Panc1 (cell line): ENCODE measurements around the gene PTPRCAP. TPM values are rescaled to one million over a fixed set of nuclear protein-coding genes. Genes with fewer than 3 reads are reported as not detected.

Source experiments
- ATAC-seq: fragments of 200-7000 bp; cut with Tn5 transposase; 2 replicates; pipeline ENCODE4 v1.9.1; 2020; ENCODE audit warnings: mild to moderate bottlenecking, moderate library complexity
- BruUV-seq: library from RNA; stranded (reverse); fragments of 400-500 nt; replicated peaks from 2 replicates; lab custom pipeline; 2021; lab: Mats Ljungman, UMichigan
- CTCF ChIA-PET: fragments of 300-600 bp; sonication (Branson Sonifier 250); formaldehyde crosslinking; loops from one replicate; lab custom pipeline; 2022; ENCODE audit warnings: antibody characterized with exemption; lab: Charles Lee
- POLR2A ChIA-PET: fragments of 300-600 bp; sonication (Branson Sonifier 250); formaldehyde crosslinking; loops from one replicate; lab custom pipeline; 2022; ENCODE audit warnings: antibody characterized with exemption; lab: Charles Lee
- DNase-seq: peaks from one replicate; pipeline ENCODE4 v3.0.0-alpha.2; 2010; ENCODE audit warnings: low read depth, low spot score
- H3K27ac ChIP-seq: 2 replicates; pipeline ENCODE4 v1.5.1; 2011; ENCODE audit warnings: mild to moderate bottlenecking, low read length, inconsistent platforms
- H3K27me3 ChIP-seq: fragments of 200-500 bp; sonication (Bioruptor generic); 2 replicates; pipeline ENCODE4 v1.6.0; 2014; ENCODE audit warnings: low read length, inconsistent platforms; ENCODE audit not compliant: control insufficient read depth, insufficient read depth
- H3K36me3 ChIP-seq: fragments of 200-500 bp; sonication (Bioruptor generic); 2 replicates; pipeline ENCODE4 v1.5.1; 2014; ENCODE audit warnings: inconsistent platforms, mild to moderate bottlenecking, low read length, moderate library complexity; ENCODE audit not compliant: control insufficient read depth, insufficient read depth
- H3K4me1 ChIP-seq: 2 replicates; pipeline ENCODE4 v1.5.1; 2011; ENCODE audit warnings: inconsistent platforms, mild to moderate bottlenecking, low read length, moderate library complexity; ENCODE audit not compliant: control insufficient read depth, insufficient read depth
- H3K4me3 ChIP-seq, 2 experiments: 2 replicates each; pipeline ENCODE4 v1.5.1; 2011 to 2012; ENCODE audit warnings: low read depth in 2 of 2, low read length in 2 of 2, mild to moderate bottlenecking in 2 of 2, inconsistent platforms in 1 of 2, moderate library complexity in 1 of 2
- H3K9me3 ChIP-seq: fragments of 200-500 bp; sonication (Bioruptor generic); 2 replicates; pipeline ENCODE4 v1.5.1; 2014; ENCODE audit warnings: low read depth, mild to moderate bottlenecking, inconsistent platforms, low read length, moderate library complexity; ENCODE audit not compliant: control insufficient read depth, insufficient read depth
- POLR2AphosphoS5 ChIP-seq: IDR thresholded peaks from 2 replicates; pipeline ENCODE4 v1.6.1; 2012; ENCODE audit warnings: mild to moderate bottlenecking, low read depth, low read length, moderate library complexity
- SIN3A ChIP-seq: IDR thresholded peaks from 2 replicates; pipeline ENCODE4 v1.6.1; 2012; ENCODE audit warnings: low read depth, mild to moderate bottlenecking, low read length, moderate library complexity, borderline replicate concordance; ENCODE audit not compliant: insufficient read depth
- TCF7L2 ChIP-seq: IDR thresholded peaks from 2 replicates; pipeline ENCODE4 v1.6.1; 2011; ENCODE audit warnings: mild to moderate bottlenecking, low read depth, low read length, inconsistent platforms
- in situ Hi-C: cut with HindIII; loops from 2 replicates; pipeline ENCODE4 v1.10.0; 2016; ENCODE audit warnings: low sequenced_read_pairs, low pct_unique_long_range_greater_than_20kb
- intact Hi-C: fragments of 100-400 bp; cut with micrococcal nuclease; formaldehyde crosslinking; loops from one replicate; pipeline ENCODE4 v1.10.0; 2022; ENCODE audit not compliant: unreplicated experiment
- total RNA-seq: library from RNA; stranded (reverse); gene quantifications from one replicate; pipeline ENCODE4 v1.2.1, GENCODE V29; 2021; ENCODE audit not compliant: unreplicated experiment
- TF ChIP-seq, protein P1 (sequence below), 2 experiments: IDR thresholded peaks; 2 replicates each; pipeline ENCODE4 v1.6.1; 2011 to 2012; ENCODE audit warnings: low read depth in 2 of 2, control low read depth in 1 of 2, low read length in 1 of 2, mild to moderate bottlenecking in 1 of 2, moderate library complexity in 1 of 2; ENCODE audit not compliant: insufficient read depth in 1 of 2
- TF ChIP-seq, protein P2 (sequence below): fragments of 450-650 bp; IDR thresholded peaks from 2 replicates; pipeline ENCODE4 v1.5.1; 2017; ENCODE audit warnings: mild to moderate bottlenecking

Gene PTPRCAP
- total RNA-seq, 1 experiment from 2014 or later, result 0.82 TPM

DNA sequence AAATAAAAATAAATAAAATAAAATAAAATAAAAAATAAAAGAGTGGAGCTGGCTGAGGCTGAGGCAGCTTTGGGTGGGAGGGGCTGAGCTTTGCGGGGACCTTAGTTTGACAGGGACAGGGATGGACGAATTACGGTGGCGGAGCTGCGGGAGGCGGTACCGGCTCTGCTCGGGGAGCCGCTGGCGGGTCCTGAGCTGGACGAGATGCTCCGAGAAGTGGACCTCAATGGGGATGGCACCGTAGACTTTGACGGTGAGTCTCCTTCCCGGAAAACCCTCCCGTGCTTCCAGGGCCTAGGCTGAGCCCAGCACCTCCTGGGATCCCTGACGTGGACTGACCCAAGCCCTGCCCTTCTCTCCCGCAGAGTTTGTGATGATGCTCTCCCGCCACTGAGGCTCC, 20.8 kb upstream of the PTPRCAP start:
- in situ Hi-C loops (no loop called here), intact Hi-C loops (no loop called here)
- DNase-seq, result no peak
- Histone ChIP-seq H3K27ac (no peak overlapping the region), H3K4me1 (peaks cover 2% of the 10 kb centered on the region; the same call in 1 of the 2 replicates), H3K9me3 (no peaks in the 10 kb centered on the region), H3K27me3 (no peaks in the 10 kb centered on the region), H3K4me3 (no peak overlapping the region), H3K36me3 (no peaks in the 10 kb centered on the region)
- no peak for TF ChIP-seq POLR2AphosphoS5
- TF ChIP-seq, protein P1, sequence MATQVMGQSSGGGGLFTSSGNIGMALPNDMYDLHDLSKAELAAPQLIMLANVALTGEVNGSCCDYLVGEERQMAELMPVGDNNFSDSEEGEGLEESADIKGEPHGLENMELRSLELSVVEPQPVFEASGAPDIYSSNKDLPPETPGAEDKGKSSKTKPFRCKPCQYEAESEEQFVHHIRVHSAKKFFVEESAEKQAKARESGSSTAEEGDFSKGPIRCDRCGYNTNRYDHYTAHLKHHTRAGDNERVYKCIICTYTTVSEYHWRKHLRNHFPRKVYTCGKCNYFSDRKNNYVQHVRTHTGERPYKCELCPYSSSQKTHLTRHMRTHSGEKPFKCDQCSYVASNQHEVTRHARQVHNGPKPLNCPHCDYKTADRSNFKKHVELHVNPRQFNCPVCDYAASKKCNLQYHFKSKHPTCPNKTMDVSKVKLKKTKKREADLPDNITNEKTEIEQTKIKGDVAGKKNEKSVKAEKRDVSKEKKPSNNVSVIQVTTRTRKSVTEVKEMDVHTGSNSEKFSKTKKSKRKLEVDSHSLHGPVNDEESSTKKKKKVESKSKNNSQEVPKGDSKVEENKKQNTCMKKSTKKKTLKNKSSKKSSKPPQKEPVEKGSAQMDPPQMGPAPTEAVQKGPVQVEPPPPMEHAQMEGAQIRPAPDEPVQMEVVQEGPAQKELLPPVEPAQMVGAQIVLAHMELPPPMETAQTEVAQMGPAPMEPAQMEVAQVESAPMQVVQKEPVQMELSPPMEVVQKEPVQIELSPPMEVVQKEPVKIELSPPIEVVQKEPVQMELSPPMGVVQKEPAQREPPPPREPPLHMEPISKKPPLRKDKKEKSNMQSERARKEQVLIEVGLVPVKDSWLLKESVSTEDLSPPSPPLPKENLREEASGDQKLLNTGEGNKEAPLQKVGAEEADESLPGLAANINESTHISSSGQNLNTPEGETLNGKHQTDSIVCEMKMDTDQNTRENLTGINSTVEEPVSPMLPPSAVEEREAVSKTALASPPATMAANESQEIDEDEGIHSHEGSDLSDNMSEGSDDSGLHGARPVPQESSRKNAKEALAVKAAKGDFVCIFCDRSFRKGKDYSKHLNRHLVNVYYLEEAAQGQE (IDR thresholded peaks at IDR 0.05; ENCODE audit: insufficient read depth in 1 of 2, low read depth in 2 of 2, low read length in 1 of 2), result no peak
- TF ChIP-seq SIN3A, result no peak
- TF ChIP-seq TCF7L2, result no peak
- TF ChIP-seq, protein P2, sequence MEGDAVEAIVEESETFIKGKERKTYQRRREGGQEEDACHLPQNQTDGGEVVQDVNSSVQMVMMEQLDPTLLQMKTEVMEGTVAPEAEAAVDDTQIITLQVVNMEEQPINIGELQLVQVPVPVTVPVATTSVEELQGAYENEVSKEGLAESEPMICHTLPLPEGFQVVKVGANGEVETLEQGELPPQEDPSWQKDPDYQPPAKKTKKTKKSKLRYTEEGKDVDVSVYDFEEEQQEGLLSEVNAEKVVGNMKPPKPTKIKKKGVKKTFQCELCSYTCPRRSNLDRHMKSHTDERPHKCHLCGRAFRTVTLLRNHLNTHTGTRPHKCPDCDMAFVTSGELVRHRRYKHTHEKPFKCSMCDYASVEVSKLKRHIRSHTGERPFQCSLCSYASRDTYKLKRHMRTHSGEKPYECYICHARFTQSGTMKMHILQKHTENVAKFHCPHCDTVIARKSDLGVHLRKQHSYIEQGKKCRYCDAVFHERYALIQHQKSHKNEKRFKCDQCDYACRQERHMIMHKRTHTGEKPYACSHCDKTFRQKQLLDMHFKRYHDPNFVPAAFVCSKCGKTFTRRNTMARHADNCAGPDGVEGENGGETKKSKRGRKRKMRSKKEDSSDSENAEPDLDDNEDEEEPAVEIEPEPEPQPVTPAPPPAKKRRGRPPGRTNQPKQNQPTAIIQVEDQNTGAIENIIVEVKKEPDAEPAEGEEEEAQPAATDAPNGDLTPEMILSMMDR, result no peak
- BruUV-seq, result no TSS peak
- ATAC-seq, result no peak
- CTCF ChIA-PET, result no interaction called here
- POLR2A ChIA-PET, result no interaction called here

DNA sequence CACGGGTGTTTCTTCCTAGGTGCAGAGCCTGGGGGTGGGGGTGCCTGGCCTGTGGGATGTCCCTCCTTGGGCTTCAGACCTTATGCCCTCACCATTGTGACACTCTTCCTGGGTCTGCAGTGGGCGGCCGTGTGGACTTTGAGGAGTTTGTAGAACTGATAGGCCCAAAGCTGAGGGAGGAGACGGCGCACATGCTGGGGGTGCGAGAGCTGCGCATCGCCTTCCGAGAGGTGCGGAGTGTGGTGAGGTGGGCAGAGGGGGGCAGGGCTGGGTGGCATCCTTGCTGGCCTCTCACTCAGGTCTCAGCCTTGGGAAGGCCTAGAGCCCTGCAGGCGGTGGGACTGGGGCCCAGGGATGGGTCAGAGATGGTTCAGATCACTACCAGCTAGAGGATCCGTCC, 20.0 kb upstream of the PTPRCAP start:
- BruUV-seq, result no TSS peak
- no peaks in the 10 kb centered on the region for H3K9me3 ChIP-seq
- no peaks in the 10 kb centered on the region for H3K27me3 ChIP-seq
- DNase-seq (no peak), ATAC-seq (no peak)
- intact Hi-C loops, result no loop called here
- no peaks in the 10 kb centered on the region for H3K4me1 ChIP-seq
- H3K36me3 ChIP-seq, result no peaks in the 10 kb centered on the region
- in situ Hi-C loops, result no loop called here
- POLR2A ChIA-PET, result no interaction called here
- TF ChIP-seq, protein P2, result no peak
- TF ChIP-seq, protein P1 (IDR thresholded peaks at IDR 0.05; ENCODE audit: insufficient read depth in 1 of 2, low read depth in 2 of 2, low read length in 1 of 2), result no peak
- TF ChIP-seq SIN3A, result no peak
- CTCF ChIA-PET, result no interaction called here
- no peak overlapping the region for H3K4me3 ChIP-seq
- no peak overlapping the region for H3K27ac ChIP-seq
